ENCODE data around the gene MED27.

DNA sequence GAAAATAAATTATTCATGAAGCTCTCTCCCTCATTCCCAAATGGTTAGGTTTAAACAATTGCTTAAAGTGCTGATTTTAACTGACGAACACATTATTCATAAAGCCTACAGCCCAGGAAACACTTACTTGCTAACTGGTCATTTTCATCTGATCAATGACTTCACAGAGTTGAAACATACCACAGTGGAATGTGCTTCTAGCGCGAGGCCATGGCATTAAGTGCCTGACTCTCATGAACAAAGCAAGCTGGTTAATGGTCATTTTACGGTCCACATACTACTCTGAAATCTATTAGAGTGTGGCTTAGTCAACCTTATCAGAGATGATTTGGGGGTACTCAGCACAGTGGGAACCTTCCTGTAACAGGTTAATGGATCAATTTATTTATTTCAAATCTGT lies 114.6 kb downstream of the MED27 start:
- TF ChIP-seq, protein P1, sequence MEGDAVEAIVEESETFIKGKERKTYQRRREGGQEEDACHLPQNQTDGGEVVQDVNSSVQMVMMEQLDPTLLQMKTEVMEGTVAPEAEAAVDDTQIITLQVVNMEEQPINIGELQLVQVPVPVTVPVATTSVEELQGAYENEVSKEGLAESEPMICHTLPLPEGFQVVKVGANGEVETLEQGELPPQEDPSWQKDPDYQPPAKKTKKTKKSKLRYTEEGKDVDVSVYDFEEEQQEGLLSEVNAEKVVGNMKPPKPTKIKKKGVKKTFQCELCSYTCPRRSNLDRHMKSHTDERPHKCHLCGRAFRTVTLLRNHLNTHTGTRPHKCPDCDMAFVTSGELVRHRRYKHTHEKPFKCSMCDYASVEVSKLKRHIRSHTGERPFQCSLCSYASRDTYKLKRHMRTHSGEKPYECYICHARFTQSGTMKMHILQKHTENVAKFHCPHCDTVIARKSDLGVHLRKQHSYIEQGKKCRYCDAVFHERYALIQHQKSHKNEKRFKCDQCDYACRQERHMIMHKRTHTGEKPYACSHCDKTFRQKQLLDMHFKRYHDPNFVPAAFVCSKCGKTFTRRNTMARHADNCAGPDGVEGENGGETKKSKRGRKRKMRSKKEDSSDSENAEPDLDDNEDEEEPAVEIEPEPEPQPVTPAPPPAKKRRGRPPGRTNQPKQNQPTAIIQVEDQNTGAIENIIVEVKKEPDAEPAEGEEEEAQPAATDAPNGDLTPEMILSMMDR (IDR thresholded peaks at IDR 0.05), result no peak
- no peak for TF ChIP-seq POLR2A (IDR thresholded peaks at IDR 0.05)
